H1 (cell line): ENCODE data around the gene ZNF648. TPM values are rescaled to one million over a fixed set of nuclear protein-coding genes. Genes with fewer than 3 reads are reported as not detected.

Source experiments
- CTCF ChIA-PET: fragments of 300-600 bp; sonication (Branson Sonifier 250); formaldehyde crosslinking; loops from one replicate; lab custom pipeline; 2021; ENCODE audit not compliant: partially characterized antibody; lab: Charles Lee
- POLR2A ChIA-PET: fragments of 300-600 bp; sonication (Branson Sonifier 250); formaldehyde crosslinking; loops from one replicate; lab custom pipeline; 2021; ENCODE audit warnings: inconsistent platforms; ENCODE audit not compliant: partially characterized antibody; lab: Charles Lee
- DNase-seq, 2 experiments: peaks; one replicate each; pipeline versions ENCODE4 v3.0.0 to v3.0.0-alpha.2; 2010 to 2022; ENCODE audit warnings: low spot score in 2 of 2, low read depth in 1 of 2, mixed read lengths in 1 of 2
- FAIRE-seq: peaks from 2 replicates; lab custom pipeline; 2011; peaks lifted over from hg19 to GRCh38; lab: Jason Lieb, UNC
- H2AFZ ChIP-seq: 2 replicates; pipeline ENCODE4 v1.8.1; 2012; ENCODE audit warnings: low read length, inconsistent platforms
- H2AK5ac ChIP-seq: 2 replicates; pipeline ENCODE4 v1.6.1; 2013; ENCODE audit warnings: low read depth, low read length
- H2BK120ac ChIP-seq: replicated peaks from 2 replicates; pipeline ENCODE3; 2013; ENCODE audit warnings: low read depth, low read length, inconsistent platforms
- H2BK12ac ChIP-seq: 2 replicates; pipeline ENCODE4 v1.6.1; 2013; ENCODE audit warnings: low read depth, low read length
- H2BK15ac ChIP-seq: 2 replicates; pipeline ENCODE4 v1.6.1; 2013; ENCODE audit warnings: low read length
- H2BK20ac ChIP-seq: 2 replicates; pipeline ENCODE4 v1.6.1; 2013; ENCODE audit warnings: low read length
- H2BK5ac ChIP-seq: 2 replicates; pipeline ENCODE4 v1.6.1; 2013; ENCODE audit warnings: low read depth, low read length
- H3K14ac ChIP-seq: 2 replicates; pipeline ENCODE4 v1.6.1; 2013; ENCODE audit warnings: inconsistent platforms; ENCODE audit not compliant: insufficient read length
- H3K18ac ChIP-seq: 2 replicates; pipeline ENCODE4 v1.6.1; 2013; ENCODE audit warnings: low read length; ENCODE audit errors: extremely low read depth
- H3K23ac ChIP-seq: 2 replicates; pipeline ENCODE4 v1.6.1; 2013; ENCODE audit warnings: inconsistent platforms; ENCODE audit not compliant: insufficient read length
- H3K23me2 ChIP-seq: 2 replicates; pipeline ENCODE4 v1.6.1; 2013; ENCODE audit warnings: low read depth, low read length
- H3K27ac ChIP-seq: 2 replicates; pipeline ENCODE4 v1.6.1; 2011; ENCODE audit warnings: low read depth, low read length, inconsistent platforms
- H3K27me3 ChIP-seq, 4 experiments: replicated peaks in 1 of 4; 1 replicate in 1 of 4; 2 replicates in 3 of 4; pipeline versions ENCODE4 v1.6.1 to v1.8.1; 2011 to 2013; ENCODE audit warnings: low read length in 3 of 4, mild to moderate bottlenecking in 3 of 4, inconsistent platforms in 2 of 4, mixed read lengths in 2 of 4, moderate library complexity in 1 of 4; ENCODE audit not compliant: control insufficient read depth in 3 of 4, insufficient read depth in 3 of 4; ENCODE audit errors: extremely low read depth in 1 of 4
- H3K36me3 ChIP-seq, 4 experiments: 2 replicates each; pipeline versions ENCODE4 v1.6.1 to v1.8.1; 2011 to 2013; ENCODE audit warnings: mild to moderate bottlenecking in 4 of 4, low read length in 3 of 4, moderate library complexity in 2 of 4, control low read depth in 1 of 4, inconsistent platforms in 1 of 4; ENCODE audit not compliant: insufficient read depth in 4 of 4, control insufficient read depth in 2 of 4
- H3K4ac ChIP-seq: replicated peaks from 2 replicates; pipeline ENCODE3; 2013; ENCODE audit warnings: low read length, low read depth, mixed read lengths, inconsistent platforms; ENCODE audit not compliant: insufficient read length
- H3K4me1 ChIP-seq, 4 experiments: replicated peaks in 1 of 4; 1 replicate in 1 of 4; 2 replicates in 3 of 4; pipeline versions ENCODE4 v1.6.1 to v1.8.1; 2011 to 2013; ENCODE audit warnings: low read length in 3 of 4, inconsistent platforms in 2 of 4, mixed read lengths in 1 of 4; ENCODE audit not compliant: insufficient read depth in 4 of 4, control insufficient read depth in 3 of 4
- H3K4me2 ChIP-seq, 2 experiments: 2 replicates each; pipeline versions ENCODE4 v1.6.1 to v1.8.1; 2011 to 2013; ENCODE audit warnings: low read depth in 2 of 2, low read length in 2 of 2, control low read depth in 1 of 2, inconsistent platforms in 1 of 2, mild to moderate bottlenecking in 1 of 2; ENCODE audit not compliant: insufficient read depth in 1 of 2
- H3K4me3 ChIP-seq, 4 experiments: fragments of 200-600, 300-600 bp in 1 of 4; sonication (generic), shearing (Covaris generic), sonication (Bioruptor Twin) in 1 of 4; 2 replicates each; pipeline versions ENCODE4 v1.5.1 to v1.8.1; 2011 to 2016; ENCODE audit warnings: low read length in 4 of 4, low read depth in 3 of 4, control low read depth in 2 of 4, inconsistent platforms in 2 of 4, mild to moderate bottlenecking in 2 of 4, mixed read lengths in 1 of 4, moderate library complexity in 1 of 4; ENCODE audit not compliant: insufficient read depth in 2 of 4; ENCODE audit errors: extremely low read depth in 1 of 4
- H3K56ac ChIP-seq: replicated peaks from 2 replicates; pipeline ENCODE3; 2013; ENCODE audit warnings: low read depth, mild to moderate bottlenecking, mixed read lengths, low read length, inconsistent platforms; ENCODE audit not compliant: insufficient read length
- H3K79me1 ChIP-seq: 2 replicates; pipeline ENCODE4 v1.6.1; 2013; ENCODE audit warnings: low read depth, low read length, control low read depth
- H3K79me2 ChIP-seq, 2 experiments: 2 replicates each; pipeline versions ENCODE4 v1.6.1 to v1.8.1; 2012 to 2013; ENCODE audit warnings: low read length in 2 of 2, mild to moderate bottlenecking in 2 of 2, inconsistent platforms in 1 of 2; ENCODE audit not compliant: insufficient read depth in 2 of 2, control insufficient read depth in 1 of 2
- H3K9ac ChIP-seq, 4 experiments: replicated peaks in 1 of 4; 1 replicate in 1 of 4; 2 replicates in 3 of 4; pipeline versions ENCODE4 v1.6.1 to v1.8.1; 2011 to 2013; ENCODE audit warnings: low read depth in 3 of 4, low read length in 3 of 4, control low read depth in 2 of 4, mild to moderate bottlenecking in 2 of 4, moderate library complexity in 2 of 4, inconsistent platforms in 1 of 4; ENCODE audit errors: extremely low read depth in 1 of 4
- H3K9me3 ChIP-seq, 2 experiments: 2 replicates each; pipeline versions ENCODE4 v1.6.1 to v1.8.1; 2012 to 2013; ENCODE audit warnings: mild to moderate bottlenecking in 2 of 2, moderate library complexity in 2 of 2, control low read depth in 1 of 2, inconsistent platforms in 1 of 2, low read depth in 1 of 2, low read length in 1 of 2, mixed read lengths in 1 of 2; ENCODE audit not compliant: insufficient read depth in 2 of 2
- H4K20me1 ChIP-seq, 2 experiments: replicated peaks in 1 of 2; 2 replicates each; pipeline versions ENCODE3 to v1.8.1; 2011 to 2013; ENCODE audit warnings: inconsistent platforms in 2 of 2, low read length in 2 of 2, mild to moderate bottlenecking in 1 of 2; ENCODE audit not compliant: insufficient read depth in 2 of 2, control insufficient read depth in 1 of 2
- H4K5ac ChIP-seq: 2 replicates; pipeline ENCODE4 v1.6.1; 2013; ENCODE audit warnings: low read length, low read depth, mixed read lengths, inconsistent platforms; ENCODE audit not compliant: insufficient read length
- H4K8ac ChIP-seq: 2 replicates; pipeline ENCODE4 v1.8.0; 2013; ENCODE audit warnings: mild to moderate bottlenecking, moderate library complexity, low read length, inconsistent platforms; ENCODE audit not compliant: insufficient read depth; ENCODE audit errors: extremely low read depth
- H4K91ac ChIP-seq: replicated peaks from 2 replicates; pipeline ENCODE3; 2013; ENCODE audit warnings: low read length, mixed read lengths, inconsistent platforms; ENCODE audit not compliant: insufficient read length
- ATF2 ChIP-seq: IDR thresholded peaks from 2 replicates; pipeline ENCODE4 v1.6.1; 2012; ENCODE audit warnings: low read length, inconsistent platforms
- HDAC2 ChIP-seq, 2 experiments: fragments of 300-600 bp in 1 of 2; sonication (generic) in 1 of 2; IDR thresholded peaks; 2 replicates each; pipeline ENCODE4 v1.6.1; 2011 to 2012; ENCODE audit warnings: low read depth in 2 of 2, low read length in 2 of 2, mild to moderate bottlenecking in 2 of 2, moderate library complexity in 2 of 2, borderline replicate concordance in 1 of 2, inconsistent platforms in 1 of 2
- RAD21 ChIP-seq, 2 experiments: IDR thresholded peaks in 1 of 2; conservative IDR thresholded peaks in 1 of 2; 2 replicates each; pipeline ENCODE4 v1.6.1; 2011; ENCODE audit warnings: low read depth in 2 of 2, low read length in 2 of 2, improper control_type of control experiment in 1 of 2, inconsistent platforms in 1 of 2, mild to moderate bottlenecking in 1 of 2, moderate library complexity in 1 of 2
- SIN3A ChIP-seq, 2 experiments: IDR thresholded peaks in 1 of 2; conservative IDR thresholded peaks in 1 of 2; 2 replicates each; pipeline ENCODE4 v1.6.1; 2011 to 2012; ENCODE audit warnings: low read length in 2 of 2, improper control_type of control experiment in 1 of 2, low read depth in 1 of 2, mild to moderate bottlenecking in 1 of 2
- TEAD4 ChIP-seq: IDR thresholded peaks from 2 replicates; pipeline ENCODE4 v1.6.1; 2012; ENCODE audit warnings: low read depth, low read length, inconsistent platforms, mixed read lengths
- WGBS, 2 experiments: shearing (Covaris generic) in 1 of 2; methylation state at CpG; one replicate each; pipeline versions ENCODE4 v1.1.6 to v1.1.7; 2013 to 2015; ENCODE audit warnings: low lambda C conversion rate in 2 of 2, mixed read lengths in 2 of 2, inconsistent platforms in 1 of 2, low coverage in 1 of 2, missing lambda C conversion rate in 1 of 2; ENCODE audit not compliant: insufficient replicate concordance in 2 of 2, insufficient coverage in 1 of 2, insufficient read length in 1 of 2; ENCODE audit errors: extremely low coverage in 1 of 2, missing lambda C conversion rate in 1 of 2; 5-methylcytosine and 5-hydroxymethylcytosine counted together
- polyA plus RNA-seq, 7 experiments: library from polyadenylated mRNA; depleted of rRNA in 3 of 7; stranded (reverse) in 5 of 7; unstranded in 2 of 7; fragments of >200 nt in 5 of 7; fragments of 200-250 nt in 2 of 7; gene quantifications; 1 replicate in 5 of 7; 2 replicates in 1 of 7; 4 replicates in 1 of 7; pipeline versions ENCODE4 v1.2.1 to v1.2.3, GENCODE V29; 2011 to 2013; ENCODE audit warnings: missing spikeins in 2 of 7, mixed read lengths in 2 of 7
- total RNA-seq: library from RNA; stranded (reverse); fragmentation: NEBNext Ultra II Directional; extraction: Animal tissue kit (Norgen Biotek cat#: 25700); gene quantifications from 2 replicates; pipeline ENCODE4 v1.2.1, GENCODE V29; 2021
- TF ChIP-seq, protein P1 (sequence below), 3 experiments: IDR thresholded peaks; 1 replicate in 2 of 3; 2 replicates in 1 of 3; pipeline versions ENCODE4 v1.5.1 to v1.6.1; 2011; ENCODE audit warnings: low read length in 3 of 3, mild to moderate bottlenecking in 3 of 3, inconsistent platforms in 2 of 3, low read depth in 1 of 3, moderate library complexity in 1 of 3; ENCODE audit not compliant: insufficient read depth in 1 of 3; ENCODE audit errors: control extremely low read depth in 1 of 3

Gene ZNF648
- total and polyA plus RNA-seq, 2 of the 8 experiments (the other 6 are each of a cell fraction or from before 2014, with no cell fraction given) = 0.20 to 0.53 TPM

DNA sequence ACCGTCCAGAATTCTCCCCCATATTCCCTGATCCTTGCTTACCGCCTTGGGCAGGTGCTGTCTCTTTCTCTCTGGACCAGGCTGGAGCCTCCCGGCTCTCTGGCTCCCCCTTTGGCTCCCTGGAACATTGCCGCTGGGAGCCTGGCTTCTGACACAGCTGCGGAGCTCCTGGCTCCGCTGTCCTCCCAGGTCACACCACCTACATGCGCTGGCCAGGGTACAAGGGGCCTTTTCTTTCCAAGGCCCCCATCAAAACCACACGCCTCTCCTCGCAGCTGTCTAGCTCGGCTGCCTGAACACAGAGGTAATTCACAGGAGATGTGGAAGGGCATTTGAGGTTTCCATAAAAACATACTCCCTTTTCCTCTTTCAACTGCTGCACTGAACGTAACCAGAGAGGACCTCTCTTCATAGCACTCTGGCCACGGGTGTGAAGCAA, 7.5 kb upstream of the ZNF648 start:
- Histone ChIP-seq H4K20me1 (no peaks in the 10 kb centered on the region), H2BK12ac (no peak overlapping the region), H3K79me1 (no peaks in the 10 kb centered on the region), H3K79me2 (no peaks in the 10 kb centered on the region), H3K4ac (no peak overlapping the region), H3K9ac (no peak overlapping the region), H3K14ac (no peak overlapping the region), H4K5ac (no peak overlapping the region), H3K4me3 (peak overlapping the region in 1 of 4 experiments; percentile 38; a peak in 2 of 8 replicates), H3K23ac (no peak overlapping the region), H3K9me3 (no peaks in the 10 kb centered on the region), H2BK15ac (no peak overlapping the region), H3K23me2 (no peaks in the 10 kb centered on the region), H4K8ac (0 out of 2 replicates have a peak overlapping the region, but pooled peaks have one; percentile 63), H2BK20ac (no peak overlapping the region), H3K4me1 (peaks cover 0 to 6% (median 0%) of the 10 kb centered on the region in 4 experiments; a peak in 2 of 7 replicates), H3K36me3 (no peaks in the 10 kb centered on the region), H3K56ac (no peak overlapping the region), H3K27me3 (peaks cover 0 to 7% (median 4%) of the 10 kb centered on the region in 4 experiments; a peak in 4 of 7 replicates), H2AK5ac (no peak overlapping the region), H2AFZ (peak overlapping the region; percentile 97), H3K4me2 (peak overlapping the region in 1 of 2 experiments; percentile 59; a peak in 3 of 4 replicates), H4K91ac (no peak overlapping the region), H3K27ac (no peak overlapping the region), H2BK120ac (no peak overlapping the region), H2BK5ac (no peak overlapping the region), H3K18ac (no peak overlapping the region)
- WGBS, 2 experiments = 19% methylated on average over 11 of the region's 12 CpGs; no CpG with 5 or more reads in 1 of the 2 experiments
- POLR2A ChIA-PET = interaction anchor here (0.8 to 1.4 kb wide), 3 partner anchors 12 to 339 kb away, joined by 3 to 4 read pairs (median 4); no protein-coding TSS in a partner anchor
- CTCF ChIA-PET = interaction anchor here (0.5 to 6.2 kb wide), 17 partner anchors 10 to 486 kb away, joined by 3 to 53 read pairs (median 4); no protein-coding TSS in a partner anchor
- FAIRE-seq = no peak
- peak; percentile 75 to 92 for DNase-seq
- TF ChIP-seq SIN3A (conservative IDR thresholded peaks at IDR 0.05 in 1 of 2, IDR thresholded peaks at IDR 0.05 in 1 of 2; ENCODE audit: low read depth in 1 of 2, low read length in 2 of 2) = 0 out of 4 replicates have a peak, but pooled peaks of 1 of the 2 experiments have one; percentile 51
- no peak; a peak in 1 of 4 replicates for TF ChIP-seq HDAC2 (IDR thresholded peaks at IDR 0.05; ENCODE audit: borderline replicate concordance in 1 of 2, low read depth in 2 of 2, low read length in 2 of 2)
- TF ChIP-seq, protein P1, sequence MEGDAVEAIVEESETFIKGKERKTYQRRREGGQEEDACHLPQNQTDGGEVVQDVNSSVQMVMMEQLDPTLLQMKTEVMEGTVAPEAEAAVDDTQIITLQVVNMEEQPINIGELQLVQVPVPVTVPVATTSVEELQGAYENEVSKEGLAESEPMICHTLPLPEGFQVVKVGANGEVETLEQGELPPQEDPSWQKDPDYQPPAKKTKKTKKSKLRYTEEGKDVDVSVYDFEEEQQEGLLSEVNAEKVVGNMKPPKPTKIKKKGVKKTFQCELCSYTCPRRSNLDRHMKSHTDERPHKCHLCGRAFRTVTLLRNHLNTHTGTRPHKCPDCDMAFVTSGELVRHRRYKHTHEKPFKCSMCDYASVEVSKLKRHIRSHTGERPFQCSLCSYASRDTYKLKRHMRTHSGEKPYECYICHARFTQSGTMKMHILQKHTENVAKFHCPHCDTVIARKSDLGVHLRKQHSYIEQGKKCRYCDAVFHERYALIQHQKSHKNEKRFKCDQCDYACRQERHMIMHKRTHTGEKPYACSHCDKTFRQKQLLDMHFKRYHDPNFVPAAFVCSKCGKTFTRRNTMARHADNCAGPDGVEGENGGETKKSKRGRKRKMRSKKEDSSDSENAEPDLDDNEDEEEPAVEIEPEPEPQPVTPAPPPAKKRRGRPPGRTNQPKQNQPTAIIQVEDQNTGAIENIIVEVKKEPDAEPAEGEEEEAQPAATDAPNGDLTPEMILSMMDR (IDR thresholded peaks at IDR 0.05; ENCODE audit: control extremely low read depth in 1 of 3, insufficient read depth in 1 of 3, low read depth in 1 of 3, low read length in 3 of 3) = peak; percentile 77 to 85 (median 84)
- TF ChIP-seq ATF2 = 0 out of 2 replicates have a peak, but pooled peaks have one; percentile 22
- no peak for TF ChIP-seq TEAD4
- TF ChIP-seq RAD21 (IDR thresholded peaks at IDR 0.05 in 1 of 2, conservative IDR thresholded peaks at IDR 0.05 in 1 of 2; ENCODE audit: low read depth in 2 of 2, low read length in 2 of 2) = peak; percentile 56 to 70
